M059J (cell line): ENCODE results near the gene MBL2. TPM values are rescaled to one million over a fixed set of nuclear protein-coding genes. Genes with fewer than 3 reads are reported as not detected.
A peak's percentile ranks its signal among the peaks of the same experiment; 100 is the strongest.

ENCODE experiments used
- DNase-seq: peaks from one replicate; pipeline ENCODE4 v3.0.0-alpha.2; 2012; ENCODE audit warnings: low read depth
- total RNA-seq: library from RNA; depleted of rRNA; stranded (reverse); fragments of >200 nt; shearing (Covaris generic); gene quantifications from 2 replicates; pipeline ENCODE4 v1.2.3, GENCODE V29; 2014

MBL2 gene
- total RNA-seq, 1 experiment from 2014 or later = 0.02 TPM

- no peak for DNase-seq
Measured at GRCh38 chr10:52774182-52774581, 1.6 kb upstream of the MBL2 start.

GRCh38 chr10:52771534-52772445 lies 794 bp downstream of the MBL2 start:
- DNase-seq = peak; percentile 55

DNA sequence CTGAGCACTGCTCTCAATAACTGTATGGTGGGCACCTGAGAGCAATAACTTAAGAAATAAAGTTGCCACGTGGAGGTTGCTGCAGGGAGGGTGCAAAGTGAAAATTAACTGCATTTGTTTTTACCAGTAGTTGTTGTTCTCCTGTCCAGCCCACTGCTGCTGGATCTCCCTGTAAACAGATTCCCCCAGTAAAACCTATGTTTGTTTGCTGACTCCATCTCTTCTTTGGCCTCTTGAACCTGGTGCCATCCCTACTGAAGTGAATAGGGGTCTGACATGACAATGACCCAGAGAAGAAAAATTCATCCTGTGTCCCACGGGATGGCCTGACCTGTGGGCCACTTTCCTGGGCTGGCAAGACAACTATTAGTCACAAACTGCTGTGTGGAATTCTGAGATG lies 1.7 kb downstream of the MBL2 start:
- no peak for DNase-seq

DNA sequence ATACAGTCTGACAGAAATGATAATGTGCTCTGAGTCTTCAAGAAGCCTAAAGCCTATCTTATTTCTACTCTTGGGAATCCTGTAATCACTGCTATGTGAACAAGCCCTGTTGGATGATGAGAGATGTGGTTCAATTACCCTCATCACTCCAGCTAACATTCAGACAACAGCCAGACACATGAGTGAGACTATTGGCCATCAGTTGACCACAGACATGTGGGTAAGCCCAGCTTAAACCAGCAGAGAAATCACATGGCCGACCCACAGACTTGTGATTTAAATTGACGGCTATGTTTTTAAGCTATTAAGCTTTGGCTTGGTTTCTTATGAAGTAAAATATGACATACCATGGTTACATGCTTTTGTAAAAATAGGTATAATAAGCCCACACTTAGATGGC lies 2.6 kb downstream of the MBL2 start:
- no peak for DNase-seq

- DNase-seq = no peak
Measured at GRCh38 chr10:52768001-52768532, 4.5 kb downstream of the MBL2 start.

- DNase-seq = no peak
Measured at GRCh38 chr10:52762088-52762487, 10.5 kb downstream of the MBL2 start.

DNA sequence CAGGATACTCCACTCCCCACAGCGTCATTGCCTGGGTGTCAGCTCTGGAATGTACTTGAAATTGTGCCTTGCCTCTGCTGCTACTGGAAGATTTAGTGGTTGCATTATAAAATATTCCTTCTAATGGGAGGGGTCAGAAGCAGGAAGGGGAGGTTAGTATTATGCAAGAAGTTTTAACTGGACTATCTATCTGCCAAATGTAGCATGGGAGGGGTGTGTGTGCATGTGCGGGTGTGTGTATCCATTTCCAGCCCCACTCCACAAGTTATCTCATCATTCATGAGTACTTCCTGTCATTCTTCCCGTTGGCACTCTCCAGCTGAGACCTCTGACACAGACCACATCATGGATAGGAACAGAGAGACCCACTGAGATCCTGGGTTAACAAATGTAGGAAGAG lies 13.4 kb downstream of the MBL2 start:
- DNase-seq = no peak

DNA sequence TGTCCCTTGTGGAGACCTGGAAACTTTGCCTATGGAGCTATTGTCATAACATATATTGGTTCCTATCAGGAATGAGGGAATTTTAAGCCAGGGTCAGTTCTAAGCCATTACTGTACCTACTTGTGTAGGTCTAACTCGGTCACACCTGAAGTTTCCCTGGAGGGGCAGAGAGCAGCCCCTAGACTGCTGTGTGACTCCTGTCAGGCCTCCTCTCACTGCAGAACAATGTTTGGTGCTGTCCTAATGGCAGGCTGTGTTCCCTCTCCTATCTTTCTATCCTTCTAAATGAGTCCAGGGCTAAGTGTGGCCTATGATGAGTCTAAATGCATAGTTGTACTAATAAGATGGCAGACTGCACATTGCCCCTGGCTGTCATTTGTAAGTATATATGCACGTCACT lies 14.2 kb downstream of the MBL2 start:
- no peak for DNase-seq

DNA sequence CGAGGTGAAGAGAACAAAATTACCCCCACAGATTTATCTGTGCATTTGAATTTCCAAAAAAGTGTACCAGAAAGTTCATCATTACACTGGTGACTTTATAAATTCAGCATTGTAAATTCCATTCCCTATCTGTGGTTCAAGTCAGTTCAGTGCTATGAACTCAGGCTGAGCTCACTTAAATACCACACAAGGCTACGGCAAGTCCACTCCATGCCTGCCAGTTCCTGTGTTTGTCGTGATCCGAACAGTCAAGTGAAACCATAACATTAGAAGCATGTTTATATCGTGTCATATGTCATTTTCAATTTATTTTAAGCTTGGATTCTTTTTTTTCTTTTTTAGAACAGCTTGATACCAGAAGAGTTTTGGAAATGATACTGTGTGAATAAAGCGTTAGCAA lies 14.8 kb downstream of the MBL2 start:
- no peak for DNase-seq

DNA sequence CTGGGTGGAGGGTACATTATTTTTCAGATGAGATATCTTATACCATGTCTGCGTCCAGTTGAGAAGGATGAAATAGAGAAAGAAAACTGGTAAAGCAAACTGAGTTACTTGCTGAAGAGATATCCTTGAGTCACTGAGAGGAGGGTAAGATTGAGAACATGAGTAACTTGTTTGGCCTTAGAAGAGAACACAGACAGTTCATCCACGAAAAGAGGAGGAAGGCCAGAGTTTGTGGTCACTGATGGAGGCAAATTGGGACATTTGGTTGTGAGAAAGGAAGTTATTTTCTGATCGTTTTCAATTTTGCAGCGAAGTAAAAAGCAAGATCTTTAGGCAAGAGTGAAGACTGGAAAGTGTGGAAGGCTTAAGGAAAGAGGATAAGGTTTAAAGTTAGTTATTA lies 15.6 kb downstream of the MBL2 start:
- no peak for DNase-seq

GRCh38 chr10:52756295-52756694 lies 16.3 kb downstream of the MBL2 start:
- no peak for DNase-seq

- peak; percentile 42 for DNase-seq
Measured at GRCh38 chr10:52755297-52756062, 17.1 kb downstream of the MBL2 start.

GRCh38 chr10:52752801-52753445 lies 19.7 kb downstream of the MBL2 start:
- no peak for DNase-seq

DNA sequence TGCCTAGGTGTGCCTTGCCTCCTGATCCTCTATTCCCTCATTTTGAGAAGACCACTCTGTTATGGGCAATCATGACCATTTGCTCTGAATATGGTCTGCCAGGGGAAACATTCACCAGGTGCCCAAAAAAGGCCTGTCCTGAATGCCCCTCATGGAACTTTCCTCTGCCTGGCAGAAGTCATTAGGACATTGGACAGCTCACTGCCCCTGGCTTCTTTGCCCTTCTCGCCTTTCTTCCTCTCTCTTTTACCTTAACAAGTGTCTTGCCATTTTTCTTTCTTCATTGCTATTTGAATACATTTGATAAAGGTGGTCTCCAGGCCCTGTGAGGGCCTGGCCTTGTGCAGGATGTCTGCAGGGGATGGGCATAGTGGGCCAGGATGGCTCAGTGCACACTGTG lies 20.3 kb downstream of the MBL2 start:
- no peak for DNase-seq

DNA sequence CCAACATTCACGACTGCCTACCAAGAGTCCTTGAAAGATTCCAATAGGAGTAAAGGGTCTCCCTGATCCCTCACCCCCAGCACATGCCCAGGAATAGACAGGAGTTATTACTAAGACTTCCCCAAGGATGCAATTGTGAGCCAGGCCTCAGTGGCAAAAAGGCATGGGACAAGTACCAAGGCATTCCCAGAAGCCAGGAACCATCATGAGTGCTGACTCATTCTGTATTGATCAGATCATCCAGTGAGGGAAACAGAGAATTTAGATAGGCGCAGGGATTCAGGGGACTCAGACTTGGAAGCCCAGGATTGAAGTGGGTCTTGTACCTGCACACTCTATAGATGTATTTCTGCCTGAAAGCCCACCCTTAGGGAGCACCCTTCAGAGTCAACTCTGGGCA lies 21.2 kb downstream of the MBL2 start:
- DNase-seq = no peak

GRCh38 chr10:52750629-52751028 lies 22.0 kb downstream of the MBL2 start:
- no peak for DNase-seq

GRCh38 chr10:52747694-52748093 lies 24.9 kb downstream of the MBL2 start:
- no peak for DNase-seq

GRCh38 chr10:52746169-52746568 lies 26.4 kb downstream of the MBL2 start:
- no peak for DNase-seq

DNA sequence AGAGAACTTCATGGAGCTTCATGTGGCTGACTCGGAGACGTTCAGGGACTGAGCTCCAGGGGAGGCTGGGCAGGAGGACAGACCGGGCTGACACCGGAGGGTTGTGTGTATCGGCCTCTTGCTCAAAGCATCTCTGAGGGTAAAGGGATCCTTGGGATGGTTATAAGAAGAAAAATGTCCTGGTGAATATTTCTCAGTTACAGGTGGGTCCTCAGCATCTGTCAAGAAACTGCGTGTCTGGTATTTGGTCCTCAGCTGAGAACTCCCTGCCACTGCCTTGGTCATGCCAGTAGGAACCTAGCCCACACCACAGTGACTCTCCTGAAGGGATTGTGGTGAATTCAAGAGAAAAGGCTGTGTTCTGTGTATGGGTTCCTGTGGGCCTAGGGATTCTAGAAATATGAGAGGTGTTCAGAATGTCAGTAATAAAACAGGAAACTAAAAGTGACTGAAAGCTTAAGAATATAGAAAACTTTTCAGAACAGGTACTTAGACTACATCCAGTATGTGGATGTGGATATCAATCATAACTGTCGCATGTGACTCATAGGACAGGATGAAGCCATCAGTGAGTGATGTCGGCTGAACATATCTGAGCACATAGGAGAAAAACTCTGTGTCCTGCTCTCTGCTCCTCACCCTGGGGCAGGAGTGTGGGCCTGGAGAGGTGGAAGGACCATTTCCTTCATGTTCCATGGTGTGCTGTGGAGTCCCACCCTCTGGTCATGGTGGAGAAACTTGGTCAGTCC lies 28.4 kb downstream of the MBL2 start:
- peak; percentile 7 for DNase-seq

- DNase-seq = no peak
Measured at GRCh38 chr10:52742731-52743130, 29.9 kb downstream of the MBL2 start.

- DNase-seq = no peak
Measured at GRCh38 chr10:52741851-52742250, 30.7 kb downstream of the MBL2 start.
